Activated naive CD4-positive, alpha-beta T cell treated with Interleukin-2 at 50 U/mL for 16 hours (primary cell): ENCODE results near the gene LBX1.
"Not testable (repeated sequence)": the region's sequence is repeated elsewhere in the genome, so short reads cannot be mapped to it uniquely, and the experiment has no call there.

Source experiments
- DNase-seq: peaks from one replicate; pipeline ENCODE4 v3.0.0-alpha.2; 2020

The LBX1 gene

DNA sequence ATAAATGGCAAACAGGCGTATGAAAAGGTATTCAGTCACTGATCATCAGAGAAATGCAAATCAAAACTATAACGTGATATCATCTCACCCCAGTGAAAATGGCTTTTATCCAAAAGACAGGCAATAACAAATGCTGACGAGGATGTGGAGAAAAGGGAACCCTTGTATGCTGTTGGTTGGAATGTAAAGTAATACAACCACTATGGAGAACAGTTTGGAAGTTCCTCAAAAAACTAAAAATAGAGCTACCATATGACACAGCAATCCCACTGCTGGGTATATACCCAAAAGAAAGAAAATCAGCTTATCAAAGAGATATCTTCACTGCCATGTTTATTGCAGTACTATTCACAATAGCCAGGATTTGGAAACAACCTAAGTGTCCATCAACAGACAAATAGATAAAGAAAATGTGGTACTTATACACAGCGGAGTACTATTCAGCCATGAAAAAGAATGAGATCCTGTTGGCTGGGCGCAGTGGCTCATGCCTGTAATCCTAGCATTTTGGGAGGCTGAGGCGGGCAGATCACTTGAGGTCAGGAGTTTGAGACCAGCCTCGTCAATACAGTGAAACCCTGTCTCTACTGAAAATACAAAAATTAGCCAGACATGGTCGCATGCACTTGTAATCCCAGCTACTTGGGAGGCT, 30.8 kb downstream of the LBX1 start:
- DNase-seq = not testable (repeated sequence)

DNA sequence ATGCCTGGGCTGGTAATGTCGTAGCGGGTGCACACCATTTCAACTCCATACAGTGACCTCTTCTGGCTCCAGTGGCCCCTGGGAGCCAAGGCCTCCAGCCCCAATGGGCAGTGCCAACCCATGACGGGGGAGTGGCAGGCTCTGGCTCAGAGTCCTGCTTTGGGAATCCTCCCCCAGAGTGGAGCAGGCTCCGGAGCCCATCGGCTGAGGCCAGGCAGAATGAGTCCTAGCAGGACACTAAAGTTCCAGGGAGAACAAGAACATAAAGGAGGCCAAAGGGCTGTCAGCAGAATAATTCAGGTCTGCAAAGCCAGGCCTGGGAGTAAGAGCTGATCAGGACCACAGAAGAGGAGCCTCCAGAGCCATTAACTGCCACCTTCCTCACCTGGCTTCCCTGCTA, 33.3 kb downstream of the LBX1 start:
- no peak for DNase-seq

DNA sequence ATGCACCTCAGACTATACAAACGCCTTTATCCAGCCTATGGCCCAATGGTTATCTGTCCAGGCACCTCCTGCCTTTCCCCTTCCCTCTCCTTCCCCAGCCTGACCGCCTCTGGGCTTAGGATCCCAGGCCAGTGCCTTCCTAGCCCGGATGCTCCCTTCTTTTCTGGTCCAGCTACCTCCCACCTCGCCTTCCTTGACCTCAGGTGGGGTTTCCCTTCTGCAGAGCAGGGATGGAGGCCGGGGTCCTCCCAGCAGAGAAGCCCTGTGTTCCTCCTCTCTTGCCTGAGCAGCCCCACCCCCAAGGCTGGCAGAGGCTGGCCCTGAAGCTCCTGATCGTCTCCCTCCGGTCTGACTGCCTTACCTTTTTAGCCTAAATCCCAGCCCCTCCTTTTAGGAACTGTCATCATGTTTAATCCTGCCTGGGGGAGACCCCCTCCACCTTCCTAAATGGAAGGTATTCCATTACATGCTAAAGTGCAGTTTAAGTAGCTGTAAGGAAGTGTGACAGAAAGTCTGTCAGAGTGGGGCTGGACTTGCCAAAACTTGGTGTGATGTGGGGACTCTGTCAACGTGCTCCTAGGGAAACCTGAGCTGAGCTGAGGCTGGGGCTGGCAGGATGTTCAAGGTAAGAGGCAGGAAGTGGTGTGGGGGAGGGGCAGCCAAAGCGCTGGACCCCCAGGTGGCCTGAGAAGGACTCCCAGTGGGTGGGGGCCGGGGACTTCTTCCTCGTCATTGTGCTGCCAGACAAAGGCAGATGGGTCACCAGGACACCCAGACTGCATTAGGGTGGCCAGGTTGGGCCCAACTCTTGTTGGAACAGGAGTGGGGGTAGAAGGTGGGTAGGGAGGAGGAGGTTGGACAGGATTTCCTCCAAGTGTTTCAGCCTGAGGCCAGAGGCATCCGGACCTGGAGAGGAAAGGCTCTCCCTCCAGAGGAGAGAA, 39.5 kb downstream of the LBX1 start:
- DNase-seq = no peak

DNA sequence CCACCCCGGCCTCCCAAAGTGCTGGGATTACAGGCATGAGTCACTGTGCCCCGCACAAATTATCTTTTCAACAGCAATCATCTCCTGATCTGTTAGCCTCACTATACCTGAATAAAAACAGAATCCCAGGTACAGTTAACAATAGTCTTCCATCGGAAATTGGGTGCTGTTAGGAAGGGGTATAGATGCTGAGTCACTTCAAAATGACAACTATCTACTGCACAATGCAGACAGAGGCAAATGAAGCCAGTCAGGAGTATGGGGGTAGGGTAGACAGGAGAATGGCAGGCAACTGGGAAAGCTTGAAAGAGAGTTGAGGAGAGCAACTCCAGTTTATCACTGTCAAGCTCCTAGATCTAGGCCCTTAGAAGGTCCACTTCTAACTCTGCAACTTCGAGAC, 40.3 kb downstream of the LBX1 start:
- DNase-seq = no peak

DNA sequence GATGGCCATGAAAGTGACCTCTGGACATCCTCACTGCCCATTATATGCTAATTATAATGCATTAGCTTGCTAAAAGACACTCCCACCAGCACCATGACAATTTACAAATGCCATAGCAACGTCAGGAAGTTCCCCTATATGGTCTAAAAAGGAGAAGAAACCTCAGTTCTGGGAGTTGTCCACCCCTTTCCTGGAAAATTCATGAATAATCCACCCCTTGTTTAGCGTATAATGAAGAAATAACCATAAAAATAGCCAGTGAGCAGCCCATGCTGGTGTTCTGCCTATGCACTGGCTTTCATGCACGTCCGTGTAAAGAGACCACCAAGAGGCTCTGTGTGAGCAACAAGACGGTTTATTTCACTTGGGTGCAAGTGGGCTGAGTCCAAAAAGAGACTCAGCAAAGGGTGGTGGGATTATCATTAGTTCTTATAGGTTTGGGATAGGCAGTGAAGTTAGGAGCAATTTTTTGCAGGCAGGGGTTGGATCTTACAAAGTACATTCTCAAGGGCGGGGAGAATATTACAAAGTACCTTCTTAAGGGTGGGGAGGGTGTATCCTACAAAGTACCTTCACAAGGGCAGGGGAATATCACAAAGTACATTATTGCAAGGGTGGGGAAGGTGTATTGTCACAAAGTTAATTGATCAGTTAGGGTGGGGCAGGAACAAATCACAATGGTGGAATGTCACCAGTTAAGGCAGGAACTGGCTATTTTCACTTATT, 45.6 kb downstream of the LBX1 start:
- no peak for DNase-seq

DNA sequence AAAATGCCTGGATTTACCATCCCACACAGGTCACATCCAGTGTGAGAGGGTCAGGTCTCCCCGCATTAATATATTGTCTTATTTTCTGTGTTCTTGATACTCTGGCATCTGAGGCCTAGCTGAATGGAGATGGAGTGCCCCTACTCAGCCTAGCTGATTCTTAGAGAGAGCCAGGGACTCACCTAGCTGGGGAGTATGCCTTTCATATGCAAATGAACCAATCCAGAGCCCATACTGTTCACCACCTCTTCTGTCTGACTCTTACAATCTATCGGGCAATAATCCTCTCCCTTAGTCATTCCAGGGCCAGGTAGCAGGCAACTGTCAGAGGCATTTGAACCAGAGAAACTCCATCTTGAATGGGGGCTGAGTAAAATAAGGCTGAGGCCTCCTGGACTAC, 46.3 kb downstream of the LBX1 start:
- DNase-seq = no peak
